Measurements from ENCODE around the gene HMGCS1.

- TF ChIP-seq CTCF (IDR thresholded peaks at IDR 0.05) (no peak), POLR2A (IDR thresholded peaks at IDR 0.05) (no peak)
These were observed 43.9 kb upstream of the HMGCS1 start for GRCh38 chr5:43357067-43357466.

Measured in adrenal gland (tissue), 5 donors.